ENCODE measurements around the gene EXOC2.

Gene EXOC2

DNA sequence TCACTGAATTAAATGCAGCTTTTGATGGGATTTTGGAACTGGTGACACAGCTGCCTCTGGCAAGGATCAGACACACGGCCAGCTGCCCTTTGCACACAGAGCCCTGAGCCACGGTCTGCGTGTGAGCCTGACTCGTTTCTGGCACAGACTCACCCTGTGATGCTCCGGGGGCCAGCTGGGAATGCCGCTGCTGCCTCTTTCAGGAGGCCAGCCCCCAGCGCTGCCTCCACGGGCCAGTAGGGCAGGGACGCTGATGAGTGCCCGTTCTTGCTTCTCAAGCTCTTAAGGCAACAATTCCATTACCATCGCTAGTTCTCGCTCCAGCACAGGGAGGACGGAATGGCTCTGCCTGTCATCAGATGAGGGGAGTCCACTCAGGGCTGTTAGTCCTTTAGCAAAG lies 239.8 kb downstream of the EXOC2 start:
- Histone ChIP-seq H2BK5ac (ENCODE audit: low read depth, low read length, poor library complexity, severe bottlenecking) (no peak overlapping the region), H3K18ac (ENCODE audit: low read depth in 1 of 2, low read length in 2 of 2) (no peak overlapping the region), H3K4ac (ENCODE audit: low read depth in 1 of 2, low read length in 2 of 2) (no peak overlapping the region), H3K14ac (ENCODE audit: low read length in 2 of 2) (no peak overlapping the region), H2BK15ac (ENCODE audit: low read depth, poor library complexity, severe bottlenecking) (no peak overlapping the region), H2BK120ac (ENCODE audit: low read depth, low read length) (no peak overlapping the region), H2BK12ac (ENCODE audit: low read length in 2 of 2) (no peak overlapping the region), H3K9ac (ENCODE audit: low read length) (peak overlapping the region; percentile 79), H2AK5ac (ENCODE audit: low read length, severe bottlenecking) (no peak overlapping the region), H3K79me1 (replicated peaks; ENCODE audit: low read length, poor library complexity, severe bottlenecking) (no peaks in the 10 kb centered on the region), H3K4me1 (ENCODE audit: control insufficient read depth, insufficient read depth, low read depth, low read length) (peaks cover 2% of the 10 kb centered on the region), H2AFZ (ENCODE audit: low read depth, low read length) (no peak overlapping the region), H3K23ac (ENCODE audit: low read length in 2 of 2) (no peak overlapping the region), H4K91ac (ENCODE audit: low read length) (no peak overlapping the region), H3K9me3 (ENCODE audit: control insufficient read depth, low read length) (no peaks in the 10 kb centered on the region), H3K4me3 (ENCODE audit: insufficient read depth in 1 of 2, low read depth in 1 of 2, low read length in 2 of 2) (peak overlapping the region in 1 of 2 experiments; percentile 80), H3K27ac (ENCODE audit: low read length, poor library complexity, severe bottlenecking) (no peak overlapping the region), H4K8ac (ENCODE audit: low read length) (no peak overlapping the region), H3K27me3 (ENCODE audit: control insufficient read depth in 1 of 2, insufficient read depth in 1 of 2, low read length in 2 of 2) (peaks cover 0 to 6% of the 10 kb centered on the region in 2 experiments), H3K36me3 (ENCODE audit: control insufficient read depth in 1 of 2, insufficient read depth in 2 of 2, low read depth in 1 of 2, low read length in 2 of 2) (no peaks in the 10 kb centered on the region), H3K4me2 (ENCODE audit: low read length, poor library complexity, severe bottlenecking) (no peak overlapping the region)
- 87% methylated on average over 13 of the region's 13 CpGs for WGBS
- no peak for DNase-seq

DNA sequence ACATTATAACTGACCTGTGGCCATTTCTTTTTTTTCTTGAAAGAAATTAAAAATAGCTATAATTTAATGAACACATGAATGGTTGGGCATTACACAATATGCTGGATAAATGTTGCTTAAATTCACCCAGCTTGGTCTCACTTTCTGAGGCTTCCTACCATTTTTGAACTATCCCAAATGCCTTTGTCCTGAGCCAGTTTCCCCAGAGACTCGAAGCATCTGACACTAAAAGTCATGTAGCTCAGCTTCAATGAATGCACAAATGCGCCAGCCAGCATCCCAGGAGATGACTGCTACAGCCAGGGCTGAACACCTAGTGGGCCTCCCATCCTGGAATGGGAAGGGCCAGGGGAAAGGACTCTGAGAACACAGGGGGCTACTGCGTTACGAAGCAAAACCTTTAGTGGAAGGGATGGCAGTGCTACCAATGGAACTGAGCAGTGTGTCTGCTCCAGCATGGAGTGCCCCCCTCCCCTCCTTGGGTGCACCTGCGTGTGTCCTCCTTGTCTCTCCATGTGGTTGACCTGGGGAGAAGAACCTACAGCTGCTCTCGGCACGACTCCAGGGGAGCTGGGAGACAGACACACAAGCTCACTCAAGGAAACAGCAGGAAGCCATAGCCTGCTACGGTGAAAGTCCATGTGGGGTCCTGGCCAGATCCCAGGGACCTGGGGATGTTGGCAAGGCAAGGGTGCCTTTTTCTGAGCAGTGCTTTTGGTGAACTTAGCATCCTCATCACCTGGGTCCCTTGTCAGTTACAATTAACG lies 240.5 kb downstream of the EXOC2 start:
- Histone ChIP-seq H2BK15ac (ENCODE audit: low read depth, poor library complexity, severe bottlenecking) (no peak overlapping the region), H3K9ac (ENCODE audit: low read length) (peak overlapping the region; percentile 79), H3K4me3 (ENCODE audit: insufficient read depth in 1 of 2, low read depth in 1 of 2, low read length in 2 of 2) (peak overlapping the region in 1 of 2 experiments; percentile 80), H2AK5ac (ENCODE audit: low read length, severe bottlenecking) (no peak overlapping the region), H3K4ac (ENCODE audit: low read depth in 1 of 2, low read length in 2 of 2) (no peak overlapping the region), H2BK12ac (ENCODE audit: low read length in 2 of 2) (no peak overlapping the region), H2AFZ (ENCODE audit: low read depth, low read length) (no peak overlapping the region), H3K4me2 (ENCODE audit: low read length, poor library complexity, severe bottlenecking) (no peak overlapping the region), H3K9me3 (ENCODE audit: control insufficient read depth, low read length) (no peaks in the 10 kb centered on the region), H3K23ac (ENCODE audit: low read length in 2 of 2) (no peak overlapping the region), H3K27me3 (ENCODE audit: control insufficient read depth in 1 of 2, insufficient read depth in 1 of 2, low read length in 2 of 2) (peaks cover 1 to 6% of the 10 kb centered on the region in 2 experiments), H2BK120ac (ENCODE audit: low read depth, low read length) (no peak overlapping the region), H3K14ac (ENCODE audit: low read length in 2 of 2) (no peak overlapping the region), H3K18ac (ENCODE audit: low read depth in 1 of 2, low read length in 2 of 2) (no peak overlapping the region), H3K36me3 (ENCODE audit: control insufficient read depth in 1 of 2, insufficient read depth in 2 of 2, low read depth in 1 of 2, low read length in 2 of 2) (no peaks in the 10 kb centered on the region), H3K79me1 (replicated peaks; ENCODE audit: low read length, poor library complexity, severe bottlenecking) (no peaks in the 10 kb centered on the region), H3K27ac (ENCODE audit: low read length, poor library complexity, severe bottlenecking) (no peak overlapping the region), H3K4me1 (ENCODE audit: control insufficient read depth, insufficient read depth, low read depth, low read length) (peaks cover 2% of the 10 kb centered on the region), H4K8ac (ENCODE audit: low read length) (no peak overlapping the region), H2BK5ac (ENCODE audit: low read depth, low read length, poor library complexity, severe bottlenecking) (no peak overlapping the region), H4K91ac (ENCODE audit: low read length) (no peak overlapping the region)
- DNase-seq, result no peak
- WGBS, result 83% methylated on average over 9 of the region's 9 CpGs

DNA sequence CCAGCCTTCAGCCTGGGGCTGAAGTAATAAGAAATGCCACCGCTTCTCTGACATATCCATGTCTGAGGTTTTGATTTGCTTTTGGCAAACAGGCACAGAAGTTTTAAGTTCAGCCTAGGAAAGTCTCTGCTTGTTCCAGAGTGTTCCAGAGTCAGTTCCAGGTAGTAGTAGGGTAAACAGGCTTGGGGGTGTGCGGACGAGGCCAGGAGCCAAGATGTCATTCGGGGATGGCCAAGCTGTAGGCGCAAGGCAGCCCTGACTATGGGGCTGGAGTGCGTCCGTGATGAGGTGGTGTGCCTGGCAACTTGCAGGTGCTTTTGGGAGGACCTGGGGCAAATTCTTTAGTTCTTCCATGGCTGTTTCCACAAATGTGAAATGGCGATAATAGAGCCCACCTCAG lies 241.1 kb downstream of the EXOC2 start:
- Histone ChIP-seq H2BK12ac (ENCODE audit: low read length in 2 of 2) (no peak overlapping the region), H4K8ac (ENCODE audit: low read length) (no peak overlapping the region), H3K27me3 (ENCODE audit: control insufficient read depth in 1 of 2, insufficient read depth in 1 of 2, low read length in 2 of 2) (peaks cover 6% of the 10 kb centered on the region in 2 experiments), H3K36me3 (ENCODE audit: control insufficient read depth in 1 of 2, insufficient read depth in 2 of 2, low read depth in 1 of 2, low read length in 2 of 2) (no peaks in the 10 kb centered on the region), H3K9ac (ENCODE audit: low read length) (no peak overlapping the region), H2AFZ (ENCODE audit: low read depth, low read length) (no peak overlapping the region), H3K18ac (ENCODE audit: low read depth in 1 of 2, low read length in 2 of 2) (no peak overlapping the region), H2BK15ac (ENCODE audit: low read depth, poor library complexity, severe bottlenecking) (no peak overlapping the region), H3K4me3 (ENCODE audit: insufficient read depth in 1 of 2, low read depth in 1 of 2, low read length in 2 of 2) (no peak overlapping the region), H3K27ac (ENCODE audit: low read length, poor library complexity, severe bottlenecking) (no peak overlapping the region), H3K4ac (ENCODE audit: low read depth in 1 of 2, low read length in 2 of 2) (no peak overlapping the region), H2AK5ac (ENCODE audit: low read length, severe bottlenecking) (no peak overlapping the region), H2BK120ac (ENCODE audit: low read depth, low read length) (no peak overlapping the region), H3K4me1 (ENCODE audit: control insufficient read depth, insufficient read depth, low read depth, low read length) (peaks cover 6% of the 10 kb centered on the region), H2BK5ac (ENCODE audit: low read depth, low read length, poor library complexity, severe bottlenecking) (no peak overlapping the region), H4K91ac (ENCODE audit: low read length) (no peak overlapping the region), H3K23ac (ENCODE audit: low read length in 2 of 2) (no peak overlapping the region), H3K4me2 (ENCODE audit: low read length, poor library complexity, severe bottlenecking) (no peak overlapping the region), H3K9me3 (ENCODE audit: control insufficient read depth, low read length) (no peaks in the 10 kb centered on the region), H3K79me1 (replicated peaks; ENCODE audit: low read length, poor library complexity, severe bottlenecking) (no peaks in the 10 kb centered on the region), H3K14ac (ENCODE audit: low read length in 2 of 2) (no peak overlapping the region)
- no peak for DNase-seq
- 85% methylated on average over 7 of the region's 8 CpGs for WGBS

DNA sequence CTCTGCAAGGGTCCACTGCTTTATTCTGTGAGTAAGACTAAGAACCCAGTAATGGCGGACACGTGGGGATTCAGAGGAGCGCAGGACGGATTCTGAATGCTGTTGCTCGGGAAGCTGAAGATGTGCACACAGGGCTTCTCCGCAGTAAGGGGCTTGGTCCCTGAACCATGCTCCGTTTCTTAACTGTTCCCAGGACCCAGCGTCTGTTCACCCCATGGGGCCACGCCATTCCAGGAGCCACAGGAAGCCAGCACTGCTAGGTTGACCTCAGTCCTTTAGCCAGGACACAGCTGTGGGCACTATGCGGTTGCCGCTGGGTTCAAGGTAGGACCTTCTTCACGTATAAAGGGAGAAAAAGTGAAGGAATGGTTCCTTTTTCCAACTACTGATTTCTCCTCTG lies 241.6 kb downstream of the EXOC2 start:
- no peak overlapping the region for H2BK5ac ChIP-seq (ENCODE audit: low read depth, low read length, poor library complexity, severe bottlenecking)
- H3K9me3 ChIP-seq (ENCODE audit: control insufficient read depth, low read length), result no peaks in the 10 kb centered on the region
- no peak overlapping the region for H2BK15ac ChIP-seq (ENCODE audit: low read depth, poor library complexity, severe bottlenecking)
- no peak overlapping the region for H3K4me3 ChIP-seq (ENCODE audit: insufficient read depth in 1 of 2, low read depth in 1 of 2, low read length in 2 of 2)
- no peak overlapping the region for H2AK5ac ChIP-seq (ENCODE audit: low read length, severe bottlenecking)
- H4K8ac ChIP-seq (ENCODE audit: low read length), result no peak overlapping the region
- no peak overlapping the region for H3K23ac ChIP-seq (ENCODE audit: low read length in 2 of 2)
- no peak overlapping the region for H3K4me2 ChIP-seq (ENCODE audit: low read length, poor library complexity, severe bottlenecking)
- H3K14ac ChIP-seq (ENCODE audit: low read length in 2 of 2), result no peak overlapping the region
- no peak overlapping the region for H3K9ac ChIP-seq (ENCODE audit: low read length)
- no peak overlapping the region for H3K27ac ChIP-seq (ENCODE audit: low read length, poor library complexity, severe bottlenecking)
- WGBS, result 84% methylated on average over 12 of the region's 12 CpGs
- H2BK120ac ChIP-seq (ENCODE audit: low read depth, low read length), result no peak overlapping the region
- H3K36me3 ChIP-seq (ENCODE audit: control insufficient read depth in 1 of 2, insufficient read depth in 2 of 2, low read depth in 1 of 2, low read length in 2 of 2), result no peaks in the 10 kb centered on the region
- no peak overlapping the region for H3K4ac ChIP-seq (ENCODE audit: low read depth in 1 of 2, low read length in 2 of 2)
- peaks cover 6% of the 10 kb centered on the region in 2 experiments for H3K27me3 ChIP-seq (ENCODE audit: control insufficient read depth in 1 of 2, insufficient read depth in 1 of 2, low read length in 2 of 2)
- H4K91ac ChIP-seq (ENCODE audit: low read length), result no peak overlapping the region
- H2AFZ ChIP-seq (ENCODE audit: low read depth, low read length), result no peak overlapping the region
- peaks cover 10% of the 10 kb centered on the region for H3K4me1 ChIP-seq (ENCODE audit: control insufficient read depth, insufficient read depth, low read depth, low read length)
- H2BK12ac ChIP-seq (ENCODE audit: low read length in 2 of 2), result no peak overlapping the region
- H3K18ac ChIP-seq (ENCODE audit: low read depth in 1 of 2, low read length in 2 of 2), result no peak overlapping the region
- DNase-seq, result no peak
- H3K79me1 ChIP-seq (replicated peaks; ENCODE audit: low read length, poor library complexity, severe bottlenecking), result no peaks in the 10 kb centered on the region

Measured in mesenchymal stem cell (in vitro differentiated cells and primary cell).